ENCODE results near the gene NECAP2.
"Not testable (repeated sequence)": the region's sequence is repeated elsewhere in the genome, so short reads cannot be mapped to it uniquely, and the experiment has no call there.

Gene NECAP2

DNA sequence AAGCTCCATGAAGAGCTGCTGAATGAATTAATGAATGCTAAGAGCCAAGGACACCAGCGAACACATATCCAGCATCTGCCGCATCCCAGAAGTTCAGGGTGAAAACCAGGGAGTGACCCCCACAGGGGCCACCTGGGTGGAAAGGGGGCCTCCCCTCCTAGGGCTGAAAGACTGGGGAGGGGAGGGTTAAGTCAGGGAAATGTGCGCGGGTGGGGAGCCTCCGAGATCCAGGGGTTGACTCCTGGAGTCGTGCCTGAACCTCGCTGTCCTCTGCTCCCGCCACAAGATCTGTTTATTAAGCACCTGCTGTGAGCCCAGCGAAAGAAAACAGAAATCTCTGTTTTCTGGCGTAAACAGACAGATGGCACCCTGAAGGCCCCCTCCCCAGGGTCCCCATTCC is 57.5 kb downstream of the NECAP2 start:
- DNase-seq (ENCODE audit: low read depth, low spot score) = not testable (repeated sequence)

DNA sequence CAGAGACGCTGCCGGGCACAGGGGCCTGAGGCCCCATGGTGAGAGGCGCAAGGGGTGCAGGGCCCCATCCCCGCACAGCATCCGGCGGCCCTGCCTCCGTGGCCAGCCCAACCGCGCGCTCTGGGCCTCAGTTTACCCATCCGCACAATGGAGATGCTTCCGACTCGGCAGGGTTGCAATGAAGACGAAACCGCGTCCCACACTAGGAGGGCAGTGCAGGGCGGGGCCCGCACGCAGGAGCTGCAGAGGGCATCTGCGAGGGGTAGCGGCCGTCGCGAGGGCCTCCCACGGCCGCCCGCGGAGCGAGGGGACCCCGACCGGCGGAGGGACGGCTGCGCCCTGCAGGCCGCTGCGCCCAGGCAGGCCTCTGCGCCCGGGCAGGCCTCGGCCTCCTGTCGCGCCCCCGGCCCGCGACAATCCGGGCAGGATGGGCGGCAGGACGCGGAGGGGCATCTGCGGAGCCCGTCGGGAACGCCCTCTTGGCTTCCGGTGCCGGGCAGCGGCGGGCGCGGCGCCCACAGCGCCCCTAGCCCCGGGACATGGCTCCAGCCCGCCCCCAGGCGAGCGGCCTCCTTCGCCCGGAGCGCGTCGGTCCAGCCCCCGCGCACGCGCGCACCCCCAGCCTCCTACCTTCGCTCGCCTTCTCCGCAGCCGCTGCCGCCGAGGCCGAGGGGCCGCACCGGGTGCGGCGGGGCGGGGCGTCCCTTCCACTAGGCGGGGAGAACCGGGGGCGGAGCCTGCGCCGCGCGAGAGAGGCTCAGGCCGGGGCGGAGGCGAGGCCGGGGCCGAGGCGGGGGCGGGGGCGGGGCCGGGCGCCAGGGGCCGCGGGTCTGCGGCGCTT is 58.3 kb downstream of the NECAP2 start:
- peak; percentile 62 for DNase-seq (ENCODE audit: low read depth, low spot score)

- DNase-seq (ENCODE audit: low read depth, low spot score) = not testable (repeated sequence)
Measured at GRCh38 chr1:16500466-16500865, 59.9 kb downstream of the NECAP2 start.

DNA sequence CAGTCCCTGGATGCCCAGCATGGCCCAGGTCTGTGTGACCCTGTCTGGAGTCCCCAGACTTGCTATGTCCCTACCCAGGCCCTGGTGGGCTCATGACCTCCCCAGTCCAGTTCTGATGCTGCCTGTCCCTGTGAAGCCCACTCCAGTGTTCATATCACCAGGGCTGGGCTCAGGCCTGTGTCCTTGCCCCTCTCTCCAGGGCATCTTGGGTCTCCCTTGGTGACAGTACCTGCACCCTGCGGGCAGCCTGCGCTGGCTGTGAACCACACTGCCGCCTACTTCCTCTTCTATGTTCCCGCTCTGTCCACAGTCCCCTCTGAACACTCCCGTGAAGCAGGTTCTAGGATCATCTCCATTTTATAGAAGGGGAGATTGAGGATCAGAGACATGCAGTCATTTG is 60.5 kb downstream of the NECAP2 start:
- not testable (repeated sequence) for DNase-seq (ENCODE audit: low read depth, low spot score)

DNA sequence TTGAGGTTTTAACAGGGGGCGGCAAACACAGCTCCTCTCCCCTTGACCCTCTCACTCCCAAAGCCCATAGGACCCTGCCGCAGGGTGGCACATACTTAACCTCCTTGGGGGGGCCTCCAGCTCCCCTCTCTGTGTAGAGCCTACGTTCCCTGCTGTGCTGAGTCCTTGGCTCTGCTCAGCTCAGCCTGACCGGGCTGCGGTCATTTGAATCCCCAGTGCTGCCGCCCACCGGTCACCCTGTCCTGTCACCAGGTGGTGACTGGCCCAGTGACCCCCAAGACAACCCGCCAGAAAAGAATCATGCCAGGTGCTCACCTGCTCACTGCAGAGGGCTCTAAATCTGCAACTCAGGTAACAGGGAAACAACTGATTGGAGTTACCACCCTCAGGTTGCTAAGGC is 60.9 kb downstream of the NECAP2 start:
- not testable (repeated sequence) for DNase-seq (ENCODE audit: low read depth, low spot score)

DNA sequence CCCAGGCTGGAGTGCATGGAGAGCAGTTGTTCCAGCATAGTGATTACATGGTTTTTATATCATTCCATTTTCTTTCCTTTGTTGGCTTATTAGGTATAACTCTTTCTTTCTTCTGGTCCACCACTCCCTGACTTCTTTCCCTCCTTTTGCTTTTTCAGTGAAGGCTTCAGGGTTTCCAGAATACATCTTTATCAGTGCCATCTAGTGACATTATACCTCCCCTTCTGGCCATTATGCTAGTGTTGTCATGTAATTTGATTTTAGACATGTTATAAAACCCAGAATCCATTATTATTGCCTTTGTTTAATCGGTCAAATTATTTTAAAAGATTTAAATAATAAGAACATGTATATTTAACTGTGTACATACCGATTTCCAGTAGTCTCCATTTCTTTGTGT is 63.0 kb downstream of the NECAP2 start:
- DNase-seq (ENCODE audit: low read depth, low spot score) = no peak

DNA sequence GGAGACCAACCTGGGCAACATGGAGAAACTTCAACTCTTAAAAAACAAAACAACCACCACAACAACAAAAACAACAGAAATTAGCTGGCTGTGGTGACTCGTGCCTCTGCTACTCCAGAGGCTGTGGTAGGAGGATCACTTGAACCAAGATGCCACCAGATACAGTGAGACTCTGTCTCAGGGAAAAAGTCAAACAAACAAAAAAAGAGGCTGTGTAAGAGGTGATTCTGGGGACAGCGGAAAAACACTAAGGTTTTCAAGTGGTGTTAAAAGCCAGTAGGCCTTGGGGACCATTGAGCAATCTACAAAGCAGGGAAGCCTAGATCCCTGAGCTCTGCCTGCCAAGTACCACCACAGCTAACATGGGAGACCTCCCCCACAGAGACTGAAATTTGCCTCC is 65.3 kb downstream of the NECAP2 start:
- DNase-seq (ENCODE audit: low read depth, low spot score) = not testable (repeated sequence)

DNA sequence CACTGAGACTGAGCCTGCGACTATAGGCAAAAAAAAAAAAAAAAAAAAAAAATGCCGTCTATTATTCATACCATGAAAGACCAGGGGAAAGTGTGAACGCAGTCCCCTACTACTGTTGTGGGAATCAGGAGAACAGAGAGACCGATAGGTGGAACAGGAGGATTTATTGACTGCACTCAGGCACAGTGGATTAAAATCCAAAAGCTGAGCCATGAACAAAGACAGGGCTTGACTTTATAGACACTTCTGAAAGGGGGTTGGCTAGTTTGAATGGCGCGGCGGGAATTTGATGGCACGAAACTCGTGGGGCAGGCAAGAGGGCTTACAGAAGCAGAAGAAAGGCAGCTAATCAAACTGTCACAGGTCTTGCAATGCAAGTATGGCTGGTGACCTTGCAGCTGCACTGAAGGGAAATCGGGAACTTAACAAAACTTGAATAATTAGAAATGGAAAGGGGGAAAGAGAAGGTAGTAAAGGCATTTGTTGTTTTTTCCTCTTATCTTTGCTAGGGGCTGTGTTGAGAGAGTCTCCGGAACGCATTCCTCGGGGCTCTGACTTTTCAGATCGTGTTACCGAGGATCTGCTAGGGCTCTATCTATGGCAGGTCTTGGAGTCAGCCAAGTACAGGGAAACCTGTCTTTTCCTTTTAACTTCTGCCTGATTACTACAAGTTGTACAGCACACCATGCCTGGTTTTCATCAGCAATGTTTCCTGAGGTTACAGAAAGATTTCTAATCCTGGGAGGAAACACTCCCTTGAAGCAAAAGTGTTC is 66.0 kb downstream of the NECAP2 start:
- not testable (repeated sequence) for DNase-seq (ENCODE audit: low read depth, low spot score)

- DNase-seq (ENCODE audit: low read depth, low spot score) = not testable (repeated sequence)
Measured at GRCh38 chr1:16508861-16509445, 68.4 kb downstream of the NECAP2 start.

Data from smooth muscle cell of the brain vasculature (primary cell).